T-helper 17 cell (primary cell): ENCODE results near the gene STX16. TPM values are rescaled to one million over a fixed set of nuclear protein-coding genes. Genes with fewer than 3 reads are reported as not detected.

Experiments used
- ATAC-seq: fragments of 150-1000 bp; cut with Tn5 transposase; 2 replicates; pipeline ENCODE4 v1.10.0; 2021; ENCODE audit warnings: mild to moderate bottlenecking, moderate library complexity
- DNase-seq, 3 donors: peaks; one replicate each; pipeline versions ENCODE4 v3.0.0 to v3.0.0-alpha.2; 2020 to 2021
- H3K9me3 ChIP-seq: one replicate; pipeline ENCODE4 v1.7.0; 2013; ENCODE audit warnings: low read length, mild to moderate bottlenecking; ENCODE audit not compliant: control insufficient read depth, poor library complexity, severe bottlenecking
- H3K27ac Mint-ChIP-seq: one replicate; pipeline ENCODE4 v1.8.0; 2022; ENCODE audit warnings: mild to moderate bottlenecking, moderate library complexity, mixed read lengths
- H3K27me3 Mint-ChIP-seq: one replicate; pipeline ENCODE4 v1.8.0; 2022; ENCODE audit warnings: mixed read lengths
- H3K36me3 Mint-ChIP-seq: one replicate; pipeline ENCODE4 v1.8.0; 2022; ENCODE audit warnings: low read depth, mixed read lengths
- H3K4me1 Mint-ChIP-seq: one replicate; pipeline ENCODE4 v1.8.0; 2022; ENCODE audit warnings: mild to moderate bottlenecking, mixed read lengths
- H3K4me3 Mint-ChIP-seq: one replicate; pipeline ENCODE4 v1.8.0; 2022; ENCODE audit warnings: mild to moderate bottlenecking, moderate library complexity, mixed read lengths
- total RNA-seq, 4 donors: library from RNA in 2 of 4; stranded (reverse) in 2 of 4; gene quantifications; one replicate each; pipeline ENCODE4 v1.2.3 and lab custom pipeline; 2022 to 2026

Gene STX16
- total RNA-seq, 2 donors from 2014 or later = 161 to 167 TPM

- Mint-ChIP-seq H3K4me3 (no peak overlapping the region), H3K27ac (no peak overlapping the region), H3K27me3 (peaks cover 28% of the 10 kb centered on the region), H3K4me1 (no peaks in the 10 kb centered on the region), H3K36me3 (no peaks in the 10 kb centered on the region)
- no peaks in the 10 kb centered on the region for H3K9me3 ChIP-seq
- no peak for DNase-seq
- no peak for ATAC-seq
Measured at GRCh38 chr20:58612121-58612691, 38.9 kb upstream of the STX16 start.

GRCh38 chr20:58613061-58613854 is 37.8 kb upstream of the STX16 start:
- no peaks in the 10 kb centered on the region for H3K36me3 Mint-ChIP-seq
- DNase-seq = no peak
- no peaks in the 10 kb centered on the region for H3K9me3 ChIP-seq
- H3K4me1 Mint-ChIP-seq = no peaks in the 10 kb centered on the region
- no peak overlapping the region for H3K4me3 Mint-ChIP-seq
- H3K27me3 Mint-ChIP-seq = peaks cover 25% of the 10 kb centered on the region
- ATAC-seq = no peak
- peak overlapping the region; percentile 34 for H3K27ac Mint-ChIP-seq

- Mint-ChIP-seq H3K27ac (peak overlapping the region; percentile 9), H3K4me3 (no peak overlapping the region), H3K27me3 (peaks cover 28% of the 10 kb centered on the region), H3K4me1 (no peaks in the 10 kb centered on the region), H3K36me3 (no peaks in the 10 kb centered on the region)
- H3K9me3 ChIP-seq = no peaks in the 10 kb centered on the region
- DNase-seq (no peak), ATAC-seq (no peak)
Measured at GRCh38 chr20:58614366-58614765, 36.7 kb upstream of the STX16 start.

- Mint-ChIP-seq H3K4me3 (no peak overlapping the region), H3K36me3 (no peaks in the 10 kb centered on the region), H3K4me1 (no peaks in the 10 kb centered on the region), H3K27me3 (peaks cover 36% of the 10 kb centered on the region), H3K27ac (no peak overlapping the region)
- H3K9me3 ChIP-seq = no peaks in the 10 kb centered on the region
- ATAC-seq (no peak), DNase-seq (no peak)
Measured at GRCh38 chr20:58614984-58615760, 35.9 kb upstream of the STX16 start.

GRCh38 chr20:58616411-58616810 is 34.7 kb upstream of the STX16 start:
- H3K27me3 Mint-ChIP-seq = peaks cover 32% of the 10 kb centered on the region
- no peak overlapping the region for H3K4me3 Mint-ChIP-seq
- no peaks in the 10 kb centered on the region for H3K36me3 Mint-ChIP-seq
- ATAC-seq (no peak), DNase-seq (no peak)
- H3K4me1 Mint-ChIP-seq = no peaks in the 10 kb centered on the region
- no peak overlapping the region for H3K27ac Mint-ChIP-seq
- no peaks in the 10 kb centered on the region for H3K9me3 ChIP-seq

GRCh38 chr20:58617158-58617557 is 33.9 kb upstream of the STX16 start:
- Mint-ChIP-seq H3K4me1 (no peaks in the 10 kb centered on the region), H3K36me3 (no peaks in the 10 kb centered on the region), H3K27me3 (peaks cover 32% of the 10 kb centered on the region), H3K4me3 (no peak overlapping the region), H3K27ac (no peak overlapping the region)
- ATAC-seq (no peak), DNase-seq (no peak)
- no peaks in the 10 kb centered on the region for H3K9me3 ChIP-seq

- ATAC-seq = no peak
- no peak overlapping the region for H3K27ac Mint-ChIP-seq
- DNase-seq = no peak
- H3K9me3 ChIP-seq = no peaks in the 10 kb centered on the region
- H3K4me1 Mint-ChIP-seq = no peaks in the 10 kb centered on the region
- no peaks in the 10 kb centered on the region for H3K36me3 Mint-ChIP-seq
- H3K4me3 Mint-ChIP-seq = no peak overlapping the region
- H3K27me3 Mint-ChIP-seq = peaks cover 32% of the 10 kb centered on the region
Measured at GRCh38 chr20:58618351-58619076, 32.6 kb upstream of the STX16 start.

- Mint-ChIP-seq H3K27me3 (peaks cover 32% of the 10 kb centered on the region), H3K4me1 (no peaks in the 10 kb centered on the region), H3K36me3 (no peaks in the 10 kb centered on the region), H3K4me3 (no peak overlapping the region), H3K27ac (no peak overlapping the region)
- DNase-seq (no peak), ATAC-seq (no peak)
- H3K9me3 ChIP-seq = no peaks in the 10 kb centered on the region
Measured at GRCh38 chr20:58619077-58619863, 31.8 kb upstream of the STX16 start.

GRCh38 chr20:58619864-58620431 is 31.1 kb upstream of the STX16 start:
- no peaks in the 10 kb centered on the region for H3K36me3 Mint-ChIP-seq
- no peak for ATAC-seq
- no peaks in the 10 kb centered on the region for H3K9me3 ChIP-seq
- H3K4me3 Mint-ChIP-seq = no peak overlapping the region
- DNase-seq = no peak
- no peak overlapping the region for H3K27ac Mint-ChIP-seq
- H3K27me3 Mint-ChIP-seq = peaks cover 30% of the 10 kb centered on the region
- H3K4me1 Mint-ChIP-seq = peaks cover 2% of the 10 kb centered on the region

GRCh38 chr20:58621906-58622548 is 29.1 kb upstream of the STX16 start:
- no peaks in the 10 kb centered on the region for H3K36me3 Mint-ChIP-seq
- H3K27ac Mint-ChIP-seq = no peak overlapping the region
- ATAC-seq (no peak), DNase-seq (no peak)
- H3K9me3 ChIP-seq = no peaks in the 10 kb centered on the region
- H3K4me1 Mint-ChIP-seq = peaks cover 5% of the 10 kb centered on the region
- H3K27me3 Mint-ChIP-seq = peaks cover 20% of the 10 kb centered on the region
- no peak overlapping the region for H3K4me3 Mint-ChIP-seq

- Mint-ChIP-seq H3K4me1 (peaks cover 7% of the 10 kb centered on the region), H3K27ac (no peak overlapping the region), H3K36me3 (no peaks in the 10 kb centered on the region), H3K27me3 (peaks cover 20% of the 10 kb centered on the region), H3K4me3 (no peak overlapping the region)
- DNase-seq (no peak), ATAC-seq (no peak)
- no peaks in the 10 kb centered on the region for H3K9me3 ChIP-seq
Measured at GRCh38 chr20:58622671-58623578, 28.2 kb upstream of the STX16 start.
